ENCODE measurements around the gene MFAP2. TPM values are rescaled to one million over a fixed set of nuclear protein-coding genes. Genes with fewer than 3 reads are reported as not detected.

The MFAP2 gene
- total and polyA plus RNA-seq, 2 experiments from 2014 or later = 129 to 255 TPM

- Histone ChIP-seq H3K4me1 (ENCODE audit: insufficient read depth) (peaks cover 7% of the 10 kb centered on the region; the same call in 1 of the 2 replicates), H3K27me3 (ENCODE audit: insufficient read depth) (no peaks in the 10 kb centered on the region), H4K20me1 (replicated peaks; ENCODE audit: insufficient read depth) (0 out of 2 replicates have a peak, but pooled peaks cover 5% of the 10 kb centered on the region), H3K27ac (ENCODE audit: low read depth) (no peak overlapping the region), H3K36me3 (ENCODE audit: insufficient read depth) (no peaks in the 10 kb centered on the region; the same call in 1 of the 2 replicates), H3K4me3 (no peak overlapping the region), H3K4me2 (no peak overlapping the region), H3K9me2 (ENCODE audit: insufficient read depth) (no peaks in the 10 kb centered on the region), H2AFZ (no peak overlapping the region), H3F3A (replicated peaks; ENCODE audit: low read depth) (peaks cover 10% of the 10 kb centered on the region; the same call in 1 of the 2 replicates), H3K79me2 (replicated peaks; ENCODE audit: insufficient read depth) (no peaks in the 10 kb centered on the region)
- DNase-seq (ENCODE audit: low spot score) (no peak), ATAC-seq (no peak)
- Mint-ChIP-seq H3K4me3 (no peak overlapping the region), H3K9me3 (no peaks in the 10 kb centered on the region), H3K27me3 (ENCODE audit: insufficient read depth, low read depth, poor library complexity) (peaks cover 13% of the 10 kb centered on the region), H3K27ac (no peak overlapping the region), H3K36me3 (ENCODE audit: low read depth) (peaks cover 54% of the 10 kb centered on the region), H3K4me1 (peaks cover 16% of the 10 kb centered on the region)
- TF ChIP-seq JUNB (IDR thresholded peaks at IDR 0.05; ENCODE audit: unreplicated experiment) (no peak), EZH2phosphoT487 (IDR thresholded peaks at IDR 0.05; ENCODE audit: unreplicated experiment) (no peak), ZNF331 (CRISPR knock-in tag; IDR thresholded peaks at IDR 0.05; ENCODE audit: low read depth) (no peak), CREB1 (CRISPR knock-in tag; IDR thresholded peaks at IDR 0.05; ENCODE audit: low read depth) (no peak), NANOG (IDR thresholded peaks at IDR 0.05; ENCODE audit: borderline replicate concordance) (no peak), EZH2 (IDR thresholded peaks at IDR 0.05; ENCODE audit: low read depth, unreplicated experiment) (no peak), POLR2AphosphoS5 (IDR thresholded peaks at IDR 0.05; ENCODE audit: low read depth) (no peak), STAT1 (IDR thresholded peaks at IDR 0.05; ENCODE audit: unreplicated experiment) (no peak), CTCF (conservative IDR thresholded peaks at IDR 0.05; ENCODE audit: low read depth in 2 of 2) (no peak), REST (IDR thresholded peaks at IDR 0.05; ENCODE audit: unreplicated experiment) (no peak), ZNF114 (CRISPR knock-in tag; IDR thresholded peaks at IDR 0.05) (no peak), ZNF462 (CRISPR knock-in tag; IDR thresholded peaks at IDR 0.05) (no peak), ETS1 (IDR thresholded peaks at IDR 0.05) (no peak)
Measured at GRCh38 chr1:16969651-16970050, 10.8 kb downstream of the MFAP2 start.
